GM21576 (cell line): ENCODE results near the gene PSMD9.
"Not testable (repeated sequence)": the region's sequence is repeated elsewhere in the genome, so short reads cannot be mapped to it uniquely, and the experiment has no call there.

Experiments used
- ATAC-seq: cut with Tn5 transposase; IDR thresholded peaks from one replicate; pipeline ENCODE4 v1.9.1; 2021; ENCODE audit warnings: mild to moderate bottlenecking, moderate library complexity; ENCODE audit not compliant: unreplicated experiment

The PSMD9 gene, protein sequence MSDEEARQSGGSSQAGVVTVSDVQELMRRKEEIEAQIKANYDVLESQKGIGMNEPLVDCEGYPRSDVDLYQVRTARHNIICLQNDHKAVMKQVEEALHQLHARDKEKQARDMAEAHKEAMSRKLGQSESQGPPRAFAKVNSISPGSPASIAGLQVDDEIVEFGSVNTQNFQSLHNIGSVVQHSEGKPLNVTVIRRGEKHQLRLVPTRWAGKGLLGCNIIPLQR

GRCh38 chr12:121888478-121889273 lies at the start of gene PSMD9:
PSMD9 (plus strand) TSS chr12:121888790; CDS start chr12:121888857, 67 bp downstream.
- peak; percentile 91 for ATAC-seq

DNA sequence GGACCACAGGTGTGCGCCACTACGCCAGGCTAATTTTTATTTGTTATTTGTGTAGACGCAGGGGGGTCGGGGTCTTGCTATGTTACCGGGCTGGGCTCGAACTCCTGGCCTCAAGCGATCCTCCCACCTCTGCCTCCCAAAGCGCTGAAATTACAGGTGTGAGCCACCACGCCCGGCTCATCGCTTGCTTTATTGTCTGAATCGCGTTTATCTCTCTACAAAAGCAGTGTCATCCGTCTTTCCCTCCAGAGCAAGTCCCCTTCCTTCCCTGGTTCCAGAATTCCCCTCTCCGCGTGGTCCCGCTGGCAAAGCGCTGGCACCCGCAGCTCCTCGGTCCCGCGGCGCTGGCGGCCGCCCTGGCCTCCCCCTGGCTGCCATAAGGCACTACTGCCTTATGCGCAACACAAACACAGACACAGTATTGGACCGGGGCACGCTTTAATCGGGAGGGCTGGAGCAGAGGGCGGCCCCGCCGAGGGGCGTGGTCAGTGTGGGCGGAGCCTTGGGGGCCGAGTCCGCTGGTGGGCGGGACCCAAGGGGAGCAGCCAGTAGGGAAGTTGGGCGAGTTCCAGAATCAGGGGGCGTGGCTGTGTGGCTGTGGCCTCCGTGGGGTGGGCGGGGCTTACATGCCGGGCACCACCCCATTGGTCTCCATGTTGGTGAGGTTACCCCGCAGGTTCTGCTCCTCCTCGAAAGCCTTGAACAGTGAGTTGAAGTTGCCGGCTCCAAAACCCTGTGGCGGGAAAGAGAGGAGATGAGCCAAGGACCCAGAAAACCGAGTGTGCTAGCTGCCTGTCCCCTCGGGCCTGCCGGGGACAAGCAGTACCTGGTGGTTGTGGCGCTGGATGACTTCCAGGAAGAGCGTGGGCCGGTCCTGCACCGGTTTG lies 49.2 kb upstream of the PSMD9 start:
- peak; percentile 95 for ATAC-seq

DNA sequence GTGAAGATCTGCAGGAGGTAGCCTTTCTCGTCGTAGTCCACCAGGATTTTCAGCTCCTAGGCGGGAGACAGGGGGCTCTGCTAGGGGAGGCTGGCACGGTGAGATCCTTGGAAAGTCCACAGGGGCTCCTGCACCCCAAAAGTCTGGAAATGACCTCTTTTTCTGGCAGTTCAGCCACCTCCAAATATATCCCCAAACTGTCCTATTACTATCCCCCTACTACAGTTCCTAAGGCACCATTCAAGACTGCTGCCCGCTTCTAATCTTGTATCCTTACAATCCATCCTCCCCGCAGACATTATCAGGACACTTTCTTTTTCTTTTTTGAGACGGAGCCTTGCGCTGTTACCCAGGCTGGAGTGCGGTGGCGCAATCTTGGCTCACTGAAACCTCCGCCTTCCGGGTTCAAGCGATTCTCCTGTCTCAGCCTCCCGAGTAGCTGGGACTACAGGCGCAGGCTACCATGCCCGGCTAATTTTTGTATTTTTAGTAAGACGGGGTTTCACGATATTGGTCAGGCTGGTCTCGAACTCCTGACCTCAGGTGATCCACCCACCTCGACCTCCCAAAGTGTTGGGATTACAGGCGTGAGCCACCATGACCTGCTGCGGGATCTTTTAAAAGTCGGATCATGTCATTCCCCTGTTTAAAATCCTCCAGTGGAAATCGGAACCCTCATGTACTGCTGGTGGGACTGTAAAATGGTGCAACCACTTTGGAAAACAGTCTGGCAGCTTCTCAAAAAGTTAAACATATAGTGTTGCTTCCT lies 48.4 kb upstream of the PSMD9 start:
- no peak for ATAC-seq

DNA sequence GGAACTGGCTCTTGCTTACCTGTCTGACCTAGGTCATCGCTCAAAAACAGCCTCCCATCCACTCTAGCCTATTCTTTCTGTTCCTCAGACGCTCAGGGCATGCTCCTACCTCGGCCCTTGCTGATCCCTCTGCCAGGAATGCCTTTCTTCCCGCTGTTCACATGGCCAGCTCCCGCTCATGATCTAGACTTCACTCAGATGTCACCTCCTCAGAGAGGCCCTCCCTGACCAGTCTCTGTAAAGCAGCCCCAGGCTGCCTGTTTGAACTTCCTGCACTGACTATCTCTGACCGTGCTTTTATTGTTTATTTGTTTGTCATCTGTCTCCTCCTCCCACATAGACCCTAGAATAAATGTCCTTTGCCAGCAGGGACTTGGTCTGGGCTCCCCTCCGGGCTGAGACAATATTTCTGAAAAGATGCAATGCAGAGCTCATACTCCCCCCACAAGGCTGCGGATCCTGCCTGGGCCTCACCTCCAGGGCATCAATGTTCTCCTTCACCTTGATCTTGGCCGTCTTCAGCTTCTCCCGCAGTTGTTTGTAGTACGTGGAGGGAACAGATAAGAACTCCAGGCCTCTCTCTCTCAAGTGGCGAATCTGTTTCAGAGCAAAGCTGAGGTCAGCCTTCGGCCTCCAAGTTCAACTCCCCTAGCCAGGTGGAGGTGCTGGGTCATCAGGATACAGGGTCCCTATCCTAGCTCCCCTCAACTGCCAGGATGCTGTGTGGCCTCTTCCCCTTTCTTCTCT lies 45.2 kb upstream of the PSMD9 start:
- no peak for ATAC-seq

GRCh38 chr12:121845701-121846100 lies 42.9 kb upstream of the PSMD9 start:
- no peak for ATAC-seq

GRCh38 chr12:121849211-121849610 lies 39.4 kb upstream of the PSMD9 start:
- no peak for ATAC-seq

GRCh38 chr12:121849665-121850064 lies 38.9 kb upstream of the PSMD9 start:
- ATAC-seq: no peak

DNA sequence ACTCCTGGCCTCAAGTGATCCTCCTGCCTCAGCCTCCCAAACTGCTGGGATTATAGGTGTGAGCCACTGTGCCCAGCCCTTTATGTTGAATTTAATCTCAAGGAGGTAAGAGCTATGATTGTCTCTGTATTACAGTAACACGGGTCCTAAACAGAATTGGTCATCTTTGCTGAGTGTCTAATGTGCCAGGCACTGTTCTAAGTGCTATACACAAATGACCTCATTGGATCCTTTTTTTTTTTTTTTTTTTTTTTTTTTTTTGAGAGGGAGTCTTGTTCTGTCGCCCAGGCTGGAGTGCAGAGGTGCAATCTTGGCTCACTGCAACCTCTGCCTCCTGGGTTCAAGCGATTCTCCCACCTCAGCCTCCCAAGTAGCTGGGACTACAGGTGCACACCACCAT lies 36.2 kb upstream of the PSMD9 start:
- ATAC-seq: not testable (repeated sequence)

DNA sequence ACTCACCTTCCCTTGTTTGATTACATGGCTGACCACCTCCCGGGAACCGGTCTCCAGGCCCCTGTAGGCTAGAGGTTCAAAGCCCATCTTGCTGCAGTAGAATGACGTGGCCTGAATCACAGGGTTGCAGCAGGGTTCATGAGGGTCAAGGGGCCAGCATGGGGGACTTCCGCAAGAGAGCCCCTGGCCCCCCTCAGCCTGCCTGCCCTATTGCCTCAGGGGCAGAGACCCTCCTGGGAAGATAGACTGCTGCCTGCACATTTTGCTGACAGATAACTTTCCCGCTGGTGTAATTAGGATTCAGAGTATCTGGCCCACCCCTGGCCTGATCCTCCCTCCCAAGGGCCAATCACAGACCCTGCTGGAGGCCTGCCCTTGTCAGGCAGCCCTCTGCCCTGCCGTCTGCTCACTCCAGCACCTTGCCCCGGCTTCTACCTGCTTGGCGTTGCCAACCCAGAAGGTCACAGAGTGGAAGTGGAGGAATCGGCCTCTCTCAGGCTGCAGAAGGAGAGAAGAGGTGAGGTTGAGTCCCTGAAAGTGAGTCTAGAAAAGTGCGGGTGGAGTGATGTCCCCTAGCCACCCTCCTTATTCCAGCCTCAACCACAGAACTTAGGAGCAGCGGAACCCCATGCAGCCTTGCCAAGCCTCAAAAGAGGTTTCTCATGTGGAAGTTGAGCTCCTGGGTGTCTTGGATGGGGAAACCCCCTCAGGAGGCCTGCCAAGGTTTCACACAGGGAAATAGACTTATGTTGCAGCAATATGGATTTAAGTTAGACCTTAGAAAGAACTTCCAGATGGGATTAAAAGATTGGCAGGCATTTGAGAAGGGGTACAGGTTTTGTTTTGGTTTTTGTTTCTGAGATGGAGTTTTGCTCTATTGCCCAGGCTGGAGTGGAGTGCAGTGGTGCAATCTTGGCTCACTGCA lies 31.0 kb upstream of the PSMD9 start:
- ATAC-seq: no peak

DNA sequence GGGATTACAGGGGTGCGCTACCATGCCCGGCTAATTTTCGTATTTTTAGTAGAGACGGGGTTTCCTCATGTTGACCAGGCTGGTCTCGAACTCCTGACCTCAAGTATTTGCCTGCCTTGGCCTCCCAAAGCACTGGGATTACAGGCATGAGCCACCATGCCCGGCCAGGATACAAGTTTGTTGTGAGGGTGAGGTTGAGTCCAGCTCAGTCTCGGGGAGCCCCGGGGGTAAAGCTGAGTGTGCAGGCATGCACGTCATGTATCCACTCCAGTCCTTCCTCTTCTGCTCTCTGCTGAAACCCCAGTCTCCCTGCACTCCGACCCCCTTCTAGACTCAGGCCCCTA lies 30.3 kb upstream of the PSMD9 start:
- ATAC-seq: no peak

DNA sequence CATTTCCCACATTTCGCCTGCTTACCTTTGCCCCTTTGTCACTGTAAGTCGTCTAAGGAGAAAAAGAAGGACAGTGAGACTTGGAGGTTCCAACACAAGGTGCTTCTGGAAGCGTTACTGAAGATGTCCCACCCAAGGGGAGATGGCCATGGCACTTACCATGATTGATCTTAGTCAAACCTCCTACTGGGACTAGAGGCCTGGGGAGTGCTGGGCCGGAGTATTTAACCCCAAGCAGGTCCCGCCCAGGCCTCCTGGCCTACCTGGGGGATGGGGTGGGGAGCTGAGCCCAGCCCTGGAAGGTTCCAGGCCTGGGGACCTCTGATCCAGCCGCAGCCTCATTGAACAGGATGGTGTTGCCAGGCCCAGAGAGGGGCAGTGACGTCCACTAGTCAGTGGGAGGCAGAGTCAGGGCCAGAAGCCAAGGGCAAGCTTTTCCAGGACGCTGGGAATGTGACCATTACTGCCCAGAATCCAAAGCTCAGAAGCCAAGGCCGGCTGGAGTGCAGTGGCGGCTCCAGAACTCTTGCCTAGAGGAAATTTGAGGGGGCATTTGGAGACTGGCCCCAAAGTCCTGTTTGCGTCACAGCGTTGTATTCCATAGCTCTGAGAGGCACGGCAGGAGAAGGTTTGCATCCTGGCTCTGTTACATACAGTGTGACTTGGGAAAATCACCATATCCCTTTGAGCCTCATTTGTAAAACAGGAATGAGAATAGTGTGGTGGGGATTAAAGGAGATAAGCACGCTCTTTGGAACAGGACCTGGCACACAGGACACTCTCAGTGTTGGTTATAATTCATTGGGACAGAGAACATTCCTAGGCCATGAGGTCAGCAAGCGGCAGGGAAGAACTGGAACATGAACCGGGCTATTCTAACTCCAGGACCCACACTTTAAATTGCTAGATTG lies 29.7 kb upstream of the PSMD9 start, which contains the start of gene HPD:
Gene HPD, minus strand, starts transcription at position 198 of the 911 bp plus-strand sequence. Its CDS starts 36 bp downstream, at position 162.
- ATAC-seq: no peak

DNA sequence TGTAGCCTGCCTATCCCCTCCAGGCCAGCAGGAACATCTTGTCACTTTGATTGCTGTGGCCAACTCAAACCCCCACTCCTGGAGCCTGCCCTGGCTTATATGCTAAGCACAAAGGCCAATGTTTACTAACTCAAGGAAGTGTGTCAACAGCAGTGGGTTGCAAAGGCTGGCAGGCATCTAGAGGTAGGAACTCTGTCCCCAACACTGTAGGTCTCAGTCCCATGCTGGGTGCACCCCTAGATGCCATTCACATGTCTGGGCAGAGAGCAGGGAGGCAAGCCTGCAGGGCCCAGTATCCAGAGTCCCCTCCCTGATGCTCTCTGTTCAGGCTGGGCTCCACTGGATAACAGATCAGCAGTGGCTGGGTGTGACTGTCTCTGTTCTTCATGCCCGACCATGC lies 28.3 kb upstream of the PSMD9 start:
- ATAC-seq: no peak

DNA sequence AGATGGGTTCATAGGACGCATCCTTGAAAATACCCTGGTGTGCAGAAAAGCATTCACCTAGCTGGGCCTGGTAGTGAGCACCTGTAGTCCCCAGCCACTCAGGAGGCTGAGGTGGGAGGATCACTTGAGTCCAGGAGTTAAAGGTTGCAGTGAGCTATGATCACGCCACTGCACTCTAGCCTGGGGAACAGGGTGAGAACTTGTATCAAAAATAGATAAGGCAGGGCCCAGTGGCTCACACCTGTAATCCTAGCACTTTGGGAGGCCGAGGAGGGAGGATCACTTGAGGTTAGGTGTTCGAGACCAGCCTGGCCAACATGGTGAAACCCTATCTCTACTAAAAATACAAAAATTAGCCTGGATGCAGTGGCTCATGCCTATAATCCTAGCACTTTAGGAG lies 27.9 kb upstream of the PSMD9 start:
- ATAC-seq: not testable (repeated sequence)

DNA sequence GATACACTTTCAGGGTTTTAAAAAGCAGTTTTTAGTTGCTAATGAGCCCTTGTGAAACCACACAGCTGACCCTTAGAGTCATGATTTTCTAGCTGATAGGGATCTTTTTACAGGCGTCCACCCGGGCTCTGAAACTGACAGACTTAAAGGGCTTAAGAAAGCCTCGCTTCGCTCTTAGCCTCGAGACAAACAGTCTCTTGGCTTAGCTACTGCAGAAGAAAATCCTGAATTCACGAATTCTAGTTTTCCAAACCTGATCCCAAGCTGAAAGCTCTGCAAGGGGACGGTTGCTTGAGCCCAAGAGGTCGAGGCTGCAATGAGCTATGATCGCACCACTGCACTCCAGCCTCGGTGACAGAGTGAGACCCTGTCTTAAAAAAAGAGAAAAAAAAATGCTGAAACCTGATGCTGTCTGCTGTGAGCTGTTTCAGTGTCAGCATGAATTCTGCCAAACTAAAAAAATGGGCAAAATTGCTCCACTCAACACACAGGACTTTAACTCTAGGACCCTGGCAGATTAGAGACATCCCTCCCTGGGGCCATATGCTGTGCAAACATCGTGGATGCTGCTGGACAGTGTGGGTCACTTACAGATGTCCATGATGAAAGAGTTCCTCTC lies 26.8 kb upstream of the PSMD9 start:
- ATAC-seq: no peak

- no peak for ATAC-seq
Observed at GRCh38 chr12:121866331-121866730, 22.3 kb upstream of the PSMD9 start.

DNA sequence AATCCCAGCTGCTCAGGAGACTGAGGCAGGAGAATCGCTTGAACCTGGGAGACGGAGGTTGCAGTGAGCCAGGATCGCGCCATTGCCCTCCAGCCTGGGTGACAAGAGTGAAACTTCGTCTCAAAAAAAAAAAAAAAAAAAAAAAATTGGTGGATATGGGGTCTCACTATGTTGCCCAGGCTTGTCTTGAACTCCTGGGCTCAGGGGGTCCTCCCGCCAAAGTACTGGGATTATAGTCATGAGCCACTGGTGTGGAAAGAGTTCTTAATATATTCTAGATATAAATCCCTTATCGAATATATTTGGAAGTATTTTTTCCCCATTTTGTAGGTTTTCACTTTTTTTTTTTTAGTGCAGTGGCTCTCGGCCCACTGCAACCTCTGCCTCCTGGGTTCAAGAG lies 19.4 kb upstream of the PSMD9 start:
- not testable (repeated sequence) for ATAC-seq

DNA sequence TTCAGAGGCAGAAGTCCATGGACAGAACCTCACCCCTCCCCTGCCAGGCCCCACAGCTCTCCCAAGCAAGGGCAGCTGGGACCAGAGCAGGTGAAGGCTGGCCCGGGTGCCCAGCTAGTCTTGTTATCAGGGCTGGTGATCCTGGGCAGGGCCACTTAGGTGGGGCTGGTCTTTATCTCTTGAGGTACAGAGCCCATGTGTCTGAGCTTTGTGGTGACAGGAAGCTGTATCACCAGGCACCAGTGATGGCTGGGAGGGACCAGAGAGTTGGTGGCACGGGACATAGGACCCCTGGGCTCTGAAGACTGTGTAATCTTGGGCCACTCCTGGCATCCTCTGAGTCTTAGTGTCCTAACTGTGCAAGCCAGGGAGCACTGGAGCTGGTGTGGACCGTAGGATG lies 17.1 kb upstream of the PSMD9 start:
- no peak for ATAC-seq
